Head of caudate nucleus (tissue), 42 donors: Measurements from ENCODE around the gene SLC16A11.
"Not testable (repeated sequence)": the region's sequence is repeated elsewhere in the genome, so short reads cannot be mapped to it uniquely, and the experiment has no call there.

Experiments used
- DNase-seq, 42 donors: peaks; one replicate each; pipeline versions ENCODE4 v3.0.0 to v3.0.0-alpha.2; 2020 to 2021; ENCODE audit warnings: mixed read lengths in 7 of 42
- intact Hi-C: fragments of 100-400 bp; cut with DNase I; formaldehyde crosslinking; loops from one replicate; pipeline ENCODE4 v1.15.0; 2022

Gene SLC16A11

DNA sequence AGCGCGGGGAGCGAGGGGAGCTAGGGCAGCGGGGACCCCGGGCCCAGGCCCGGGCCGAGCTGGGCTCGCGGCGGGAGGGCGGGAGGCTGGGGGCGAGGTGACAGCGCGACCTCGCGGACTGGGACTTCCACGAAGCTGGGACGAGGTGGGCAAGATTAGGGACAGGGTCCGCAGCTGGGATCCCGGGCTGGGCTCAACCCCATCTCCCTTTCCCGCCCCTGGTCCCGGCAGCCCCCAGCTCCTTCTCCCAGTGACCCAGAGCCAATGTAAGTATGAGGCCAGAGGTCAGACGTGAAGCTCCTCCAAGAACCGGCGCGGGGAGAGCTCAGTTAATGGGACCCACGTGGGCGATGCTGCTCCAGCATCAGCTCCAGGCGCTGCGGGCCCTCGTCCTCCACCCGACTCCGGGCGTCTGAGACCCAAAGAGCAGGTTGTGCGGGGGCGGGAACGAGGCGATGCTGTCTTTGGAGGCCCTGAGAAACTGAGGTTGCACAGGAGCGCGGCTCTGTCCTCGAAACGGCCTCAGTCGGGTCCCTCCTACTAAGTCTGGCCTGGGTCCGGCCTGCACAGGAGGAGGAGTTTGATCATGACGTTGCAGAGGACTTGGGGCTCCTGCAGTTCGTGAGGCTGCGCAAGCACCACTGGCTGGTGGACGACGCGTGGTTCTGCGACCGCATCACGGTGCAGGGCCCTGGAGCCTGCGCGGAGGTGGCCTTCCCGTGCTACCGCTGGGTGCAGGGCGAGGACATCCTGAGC lies 47.5 kb downstream of the SLC16A11 start:
- no peak for DNase-seq
- intact Hi-C loops: no loop called here

DNA sequence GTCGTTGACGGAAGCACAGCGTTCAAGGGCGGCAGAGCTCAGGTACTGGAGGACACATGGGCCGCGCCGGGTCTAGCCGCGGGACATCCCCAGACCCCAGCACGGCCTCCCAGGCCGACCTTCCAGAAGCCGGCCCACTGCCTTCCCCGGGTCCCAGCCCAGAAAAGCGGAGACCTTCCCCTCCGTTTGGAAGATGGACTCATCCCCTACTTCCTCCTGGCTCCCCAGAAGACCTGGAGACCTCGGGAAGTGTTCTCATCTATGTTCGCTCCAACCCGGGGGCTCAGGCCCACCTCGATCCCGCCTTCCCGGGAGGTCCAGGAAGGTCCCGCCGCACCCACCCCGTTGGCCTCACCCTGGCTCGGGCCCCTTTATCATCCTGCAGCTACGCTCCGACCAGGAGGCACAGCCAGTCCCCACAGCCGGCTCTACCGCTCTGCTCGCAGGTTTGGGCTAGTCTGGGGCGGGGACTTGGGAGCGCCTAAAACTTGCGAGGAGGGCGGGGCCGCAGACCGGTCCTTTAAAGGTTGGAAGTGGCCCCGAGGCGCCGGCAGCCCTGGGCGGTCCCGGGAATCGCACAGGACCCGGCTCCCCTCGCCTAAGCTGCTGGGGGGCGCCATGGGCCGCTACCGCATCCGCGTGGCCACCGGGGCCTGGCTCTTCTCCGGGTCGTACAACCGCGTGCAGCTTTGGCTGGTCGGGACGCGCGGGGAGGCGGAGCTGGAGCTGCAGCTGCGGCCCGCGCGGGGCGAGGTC lies 48.2 kb downstream of the SLC16A11 start, which contains the start of gene ALOX12:
Gene ALOX12 (plus strand): TSS at position 550 of the 756 bp plus-strand sequence. CDS start 69 bp downstream, at position 619.
- DNase-seq: no peak
- intact Hi-C loops: no loop called here

DNA sequence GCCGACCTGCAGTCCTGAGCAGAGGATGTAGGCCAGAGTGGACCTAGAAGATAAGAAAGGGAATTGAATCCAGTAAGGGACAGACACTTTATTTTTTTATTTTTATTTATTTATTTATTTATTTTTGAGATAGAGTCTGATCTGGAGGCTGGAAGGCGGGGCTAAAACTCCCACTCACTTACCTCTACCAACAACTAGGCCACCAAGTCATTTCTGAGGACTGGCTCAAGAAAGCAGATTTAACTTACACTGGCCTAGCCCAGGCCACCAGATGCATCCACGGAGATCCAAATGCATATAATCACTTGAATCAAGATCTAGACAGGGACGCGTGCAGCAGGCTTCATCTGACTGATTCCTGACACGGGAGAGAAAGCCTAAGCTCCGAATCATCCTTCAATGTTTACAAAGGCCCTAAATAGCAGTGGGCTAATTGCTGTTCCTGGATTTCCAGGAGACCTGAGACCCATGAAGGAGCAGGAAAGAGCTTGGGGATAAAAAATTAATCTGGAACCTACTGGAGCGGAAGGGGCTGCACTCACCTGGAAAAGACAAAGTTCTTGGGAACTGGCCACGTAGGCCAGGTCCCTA lies 49.1 kb downstream of the SLC16A11 start:
- intact Hi-C loops: no loop called here
- DNase-seq: no peak

DNA sequence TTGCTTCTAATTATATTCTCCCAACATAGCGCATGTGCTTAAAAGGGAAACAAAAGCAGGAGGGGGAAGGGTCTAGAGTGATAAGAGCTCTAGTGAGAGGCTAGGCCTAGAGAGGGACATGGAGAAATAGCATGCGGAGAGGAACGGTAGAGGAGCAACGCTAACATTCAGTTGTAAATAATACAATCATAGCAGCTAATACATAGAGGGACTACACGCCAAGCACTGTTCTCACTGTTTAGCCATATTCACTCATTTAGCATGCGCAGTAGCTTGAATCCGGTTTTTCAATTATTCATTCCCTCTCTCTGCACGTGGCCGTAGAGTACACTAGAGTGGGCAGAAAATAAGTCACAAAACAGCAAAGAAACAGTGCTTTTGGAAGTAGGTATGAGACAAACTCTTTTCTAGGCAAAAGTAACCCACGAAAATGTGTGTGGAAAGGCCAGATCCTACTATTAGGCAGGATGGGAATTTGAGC lies 49.7 kb downstream of the SLC16A11 start:
- intact Hi-C loops: no loop called here
- no peak for DNase-seq

DNA sequence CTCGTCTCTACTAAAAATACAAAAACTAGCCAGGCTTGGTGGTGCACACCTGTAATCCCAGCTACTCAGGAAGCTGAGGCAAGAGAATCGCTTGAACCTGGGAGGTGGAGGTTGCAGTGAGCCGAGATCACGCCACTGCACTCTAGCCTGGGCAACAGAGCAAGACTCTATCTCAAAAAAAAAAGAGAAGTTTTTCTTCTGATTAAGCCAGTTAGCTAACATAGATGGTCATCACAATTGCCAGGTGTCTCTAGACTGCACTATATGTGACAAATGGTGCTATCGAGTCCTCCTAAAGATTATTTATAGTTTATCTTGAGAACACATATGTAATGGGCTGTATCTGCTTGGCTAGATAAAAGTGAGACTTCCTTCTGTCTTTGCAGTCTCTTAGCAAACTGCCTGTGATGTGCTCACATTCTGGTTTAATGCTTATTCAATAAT lies 50.3 kb downstream of the SLC16A11 start:
- intact Hi-C loops, DNase-seq: not testable (repeated sequence)
